Stomach (tissue), 9 donors: ENCODE data around the gene CFAP92. TPM values are rescaled to one million over a fixed set of nuclear protein-coding genes. Genes with fewer than 3 reads are reported as not detected.

Experiments
- DNase-seq, 2 donors: peaks; one replicate each; pipeline versions ENCODE4 v3.0.0 to v3.0.0-alpha.2; 2013 to 2019
- H3K27ac ChIP-seq, 5 donors: fragments of 200-600 bp in 4 of 5; sonication (generic) in 4 of 5; one replicate each; pipeline ENCODE4 v1.5.1; 2013 to 2019; ENCODE audit warnings: mild to moderate bottlenecking in 1 of 5, moderate library complexity in 1 of 5
- H3K27me3 ChIP-seq, 3 donors: fragments of 200-600 bp; sonication (generic); one replicate each; pipeline ENCODE4 v1.5.1; 2017 to 2019; ENCODE audit warnings: mixed run types in 1 of 3
- H3K36me3 ChIP-seq, 4 donors: fragments of 200-600 bp; sonication (generic); 1 replicate in 3 of 4; 2 replicates in 1 of 4; pipeline ENCODE4 v1.5.1; 2016 to 2019
- H3K4me1 ChIP-seq, 4 donors: fragments of 200-600 bp; sonication (generic); one replicate each; pipeline ENCODE4 v1.5.1; 2016 to 2019
- H3K4me3 ChIP-seq, 4 donors: fragments of 200-600 bp; sonication (generic) in 3 of 4; one replicate each; pipeline ENCODE4 v1.5.1; 2016 to 2019; ENCODE audit warnings: mild to moderate bottlenecking in 1 of 4
- H3K9me3 ChIP-seq, 4 donors: fragments of 200-600 bp; sonication (generic); one replicate each; pipeline ENCODE4 v1.5.1; 2016 to 2019
- EP300 ChIP-seq: sonication (generic); formaldehyde crosslinking; IDR thresholded peaks from one replicate; pipeline ENCODE4 v1.6.1; 2017; ENCODE audit warnings: antibody characterized with exemption
- POLR2A ChIP-seq, 4 donors: fragments of 450-650 bp; IDR thresholded peaks; one replicate each; pipeline ENCODE4 v1.6.1; 2016; ENCODE audit warnings: antibody characterized with exemption in 4 of 4, control low read depth in 2 of 4, mild to moderate bottlenecking in 1 of 4, moderate library complexity in 1 of 4
- POLR2AphosphoS5 ChIP-seq, 3 donors: sonication (generic); formaldehyde crosslinking; IDR thresholded peaks; one replicate each; pipeline ENCODE4 v1.6.1; 2016; ENCODE audit warnings: antibody characterized with exemption in 3 of 3
- WGBS, 5 donors: extraction: QIAGEN DNeasy Blood & Tissue Kit in 3 of 5; methylation state at CpG; one replicate each; pipeline versions ENCODE4 v1.1.5 to v1.1.7; 2013 to 2018; 5-methylcytosine and 5-hydroxymethylcytosine counted together
- intact Hi-C: fragments of 100-400 bp; cut with DNase I; formaldehyde crosslinking; loops from one replicate; pipeline ENCODE4 v1.15.1; 2023; ENCODE audit warnings: low total_unique reads
- polyA plus RNA-seq, 3 donors: library from polyadenylated mRNA; stranded (reverse); fragments of 200-250 nt; gene quantifications; one replicate each; pipeline ENCODE4 v1.2.3, GENCODE V29; 2013
- total RNA-seq, 5 donors: library from RNA; depleted of rRNA; stranded (reverse); fragments of >200 nt; gene quantifications; one replicate each; pipeline versions ENCODE4 v1.1.0 to v1.2.3, GENCODE V29; 2014 to 2016
- TF ChIP-seq, protein P1 (sequence below), 7 experiments: fragments of 450-650 bp in 4 of 7; fragments of 200-600 bp in 3 of 7; sonication (generic) in 3 of 7; IDR thresholded peaks; one replicate each; pipeline ENCODE4 v1.5.1; 2016 to 2019; ENCODE audit warnings: antibody characterized with exemption in 7 of 7, control low read depth in 2 of 7, mild to moderate bottlenecking in 1 of 7
- donor health status: healthy with polysubstance abuse.
- donor health status: Bipolar disorder and iron deficiency.
- donor health status: healthy.

The CFAP92 gene
- total and polyA plus RNA-seq, 8 donors: 0.50 to 13.4 (median 2.3) TPM

DNA sequence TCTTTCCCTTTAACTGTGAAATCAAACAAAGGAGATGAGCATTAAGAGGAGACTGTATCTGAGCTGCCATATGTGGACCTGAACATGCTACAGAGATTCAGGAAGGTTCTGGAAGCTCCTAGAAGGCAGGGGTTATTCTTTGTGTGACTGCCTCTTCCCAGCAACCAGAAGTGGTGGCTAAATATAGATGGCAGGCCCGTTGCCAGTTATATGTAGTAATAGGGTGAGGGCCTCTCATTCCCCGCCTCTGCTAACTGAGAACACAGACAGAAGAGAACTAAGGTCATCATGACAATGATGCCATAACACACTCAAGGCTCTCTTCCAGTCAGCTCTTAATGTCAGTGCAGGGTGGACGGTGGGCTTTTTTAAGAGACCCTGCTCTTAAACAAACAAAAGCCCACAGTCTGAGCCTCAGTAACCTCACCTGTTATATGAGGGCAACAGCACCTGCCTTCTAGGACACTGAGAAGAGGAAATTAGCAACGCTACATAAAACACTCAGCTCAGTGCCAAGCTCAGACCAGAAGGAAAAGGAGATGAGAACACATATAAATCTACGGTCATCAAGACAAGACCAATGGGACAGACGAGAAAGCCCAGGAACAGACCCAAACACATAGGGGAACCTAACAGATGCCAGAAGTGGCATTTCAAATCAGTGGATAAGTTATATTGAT lies 22.3 kb downstream of the CFAP92 start:
- Histone ChIP-seq H3K27me3 (no peaks in the 10 kb centered on the region), H3K36me3 (no peaks in the 10 kb centered on the region), H3K4me1 (peaks cover 3 to 44% (median 14%) of the 10 kb centered on the region in 4 donors), H3K27ac (peak overlapping the region in 4 of 5 donors; percentile 53 to 85 (median 80)), H3K9me3 (no peaks in the 10 kb centered on the region), H3K4me3 (no peak overlapping the region)
- peak in 1 of 2 donors; percentile 78 for DNase-seq
- WGBS, 5 donors: 58 to 77% (median 74%) methylated on average over 6 of the region's 6 CpGs
- TF ChIP-seq POLR2A (IDR thresholded peaks at IDR 0.05): no peak
- TF ChIP-seq POLR2AphosphoS5 (IDR thresholded peaks at IDR 0.05): peak in 2 of 3 donors; percentile 42 to 49
- intact Hi-C loops: no loop called here

- 38 to 77% (median 52%) methylated on average over 1 of the region's 1 CpG for WGBS, 5 donors
- no peak for TF ChIP-seq EP300
- TF ChIP-seq, protein P1, sequence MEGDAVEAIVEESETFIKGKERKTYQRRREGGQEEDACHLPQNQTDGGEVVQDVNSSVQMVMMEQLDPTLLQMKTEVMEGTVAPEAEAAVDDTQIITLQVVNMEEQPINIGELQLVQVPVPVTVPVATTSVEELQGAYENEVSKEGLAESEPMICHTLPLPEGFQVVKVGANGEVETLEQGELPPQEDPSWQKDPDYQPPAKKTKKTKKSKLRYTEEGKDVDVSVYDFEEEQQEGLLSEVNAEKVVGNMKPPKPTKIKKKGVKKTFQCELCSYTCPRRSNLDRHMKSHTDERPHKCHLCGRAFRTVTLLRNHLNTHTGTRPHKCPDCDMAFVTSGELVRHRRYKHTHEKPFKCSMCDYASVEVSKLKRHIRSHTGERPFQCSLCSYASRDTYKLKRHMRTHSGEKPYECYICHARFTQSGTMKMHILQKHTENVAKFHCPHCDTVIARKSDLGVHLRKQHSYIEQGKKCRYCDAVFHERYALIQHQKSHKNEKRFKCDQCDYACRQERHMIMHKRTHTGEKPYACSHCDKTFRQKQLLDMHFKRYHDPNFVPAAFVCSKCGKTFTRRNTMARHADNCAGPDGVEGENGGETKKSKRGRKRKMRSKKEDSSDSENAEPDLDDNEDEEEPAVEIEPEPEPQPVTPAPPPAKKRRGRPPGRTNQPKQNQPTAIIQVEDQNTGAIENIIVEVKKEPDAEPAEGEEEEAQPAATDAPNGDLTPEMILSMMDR (IDR thresholded peaks at IDR 0.05): no peak
- no peak for TF ChIP-seq POLR2AphosphoS5 (IDR thresholded peaks at IDR 0.05)
- TF ChIP-seq POLR2A (IDR thresholded peaks at IDR 0.05): no peak
- Histone ChIP-seq H3K36me3 (no peaks in the 10 kb centered on the region), H3K4me3 (no peak overlapping the region), H3K27me3 (no peaks in the 10 kb centered on the region), H3K27ac (peak overlapping the region in 4 of 5 donors; percentile 53 to 85 (median 80)), H3K4me1 (peaks cover 3 to 44% (median 14%) of the 10 kb centered on the region in 4 donors), H3K9me3 (no peaks in the 10 kb centered on the region)
- no peak for DNase-seq
- intact Hi-C loops: no loop called here
Observed at GRCh38 chr3:128970740-128971047, 23.2 kb downstream of the CFAP92 start.

DNA sequence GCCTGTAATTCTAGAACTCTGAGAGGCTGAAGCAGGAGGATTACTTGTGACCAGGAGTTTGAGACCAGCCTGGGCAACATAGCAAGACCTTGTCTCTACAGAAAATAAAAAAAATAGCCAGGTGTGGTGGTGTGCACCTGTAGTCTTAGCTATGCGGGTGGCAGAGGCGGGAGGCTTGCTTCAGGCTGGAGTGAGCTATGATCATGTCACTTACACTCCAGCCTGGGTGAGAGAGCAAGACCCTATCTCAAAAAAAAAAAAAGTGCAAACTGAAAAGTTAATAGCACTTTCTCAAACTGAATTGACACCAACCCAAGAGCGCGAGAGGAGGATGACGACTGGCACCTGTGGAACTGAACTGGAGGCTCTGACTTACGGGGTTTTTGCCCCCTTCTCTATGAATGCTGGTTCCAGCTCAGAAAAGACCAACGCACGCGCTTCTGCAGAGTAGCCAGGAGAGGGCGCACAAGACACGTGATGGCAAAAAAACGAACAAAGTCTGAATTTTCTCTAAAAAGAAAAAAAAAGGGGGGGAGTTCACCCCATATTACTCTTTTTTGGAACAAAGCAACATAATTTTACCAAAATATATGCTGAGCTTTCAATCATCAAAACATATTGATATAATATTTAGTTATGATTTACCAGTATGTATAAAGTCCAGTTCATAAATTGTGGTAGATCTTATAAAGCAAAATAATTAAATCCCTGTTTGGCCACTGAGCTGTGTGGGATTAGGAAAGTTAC lies 23.7 kb downstream of the CFAP92 start:
- TF ChIP-seq, protein P1 (IDR thresholded peaks at IDR 0.05): peak in 5 of 7 experiments; percentile 62 to 93 (median 81)
- no peak for TF ChIP-seq POLR2AphosphoS5 (IDR thresholded peaks at IDR 0.05)
- DNase-seq: peak; percentile 51 to 78
- intact Hi-C loops: no loop called here

GRCh38 chr3:128967748-128968355 lies 26.0 kb downstream of the CFAP92 start:
- H3K36me3 ChIP-seq: no peaks in the 10 kb centered on the region
- H3K4me3 ChIP-seq: no peak overlapping the region
- DNase-seq: peak in 1 of 2 donors; percentile 16
- intact Hi-C loops: no loop called here
- WGBS, 5 donors: 71 to 85% (median 83%) methylated on average over 6 of the region's 6 CpGs
- peaks cover 3 to 35% (median 12%) of the 10 kb centered on the region in 4 donors for H3K4me1 ChIP-seq
- H3K27me3 ChIP-seq: no peaks in the 10 kb centered on the region
- H3K9me3 ChIP-seq: no peaks in the 10 kb centered on the region
- peak overlapping the region in 3 of 5 donors; percentile 34 to 85 (median 50) for H3K27ac ChIP-seq
- TF ChIP-seq, protein P1 (IDR thresholded peaks at IDR 0.05): no peak
- TF ChIP-seq POLR2A (IDR thresholded peaks at IDR 0.05): no peak
- no peak for TF ChIP-seq EP300
- no peak for TF ChIP-seq POLR2AphosphoS5 (IDR thresholded peaks at IDR 0.05)

More for the DNA sequence above, 23.7 kb downstream of the CFAP92 start:
- Histone ChIP-seq H3K4me3 (no peak overlapping the region), H3K4me1 (peaks cover 3 to 44% (median 14%) of the 10 kb centered on the region in 4 donors), H3K36me3 (no peaks in the 10 kb centered on the region), H3K27me3 (no peaks in the 10 kb centered on the region), H3K9me3 (no peaks in the 10 kb centered on the region), H3K27ac (peak overlapping the region in 3 of 5 donors; percentile 53 to 85 (median 82))
- 12 to 14% (median 13%) methylated on average over 12 of the region's 12 CpGs for WGBS, 5 donors
